ENCODE data around the gene KCNMA1.

KCNMA1 gene

DNA sequence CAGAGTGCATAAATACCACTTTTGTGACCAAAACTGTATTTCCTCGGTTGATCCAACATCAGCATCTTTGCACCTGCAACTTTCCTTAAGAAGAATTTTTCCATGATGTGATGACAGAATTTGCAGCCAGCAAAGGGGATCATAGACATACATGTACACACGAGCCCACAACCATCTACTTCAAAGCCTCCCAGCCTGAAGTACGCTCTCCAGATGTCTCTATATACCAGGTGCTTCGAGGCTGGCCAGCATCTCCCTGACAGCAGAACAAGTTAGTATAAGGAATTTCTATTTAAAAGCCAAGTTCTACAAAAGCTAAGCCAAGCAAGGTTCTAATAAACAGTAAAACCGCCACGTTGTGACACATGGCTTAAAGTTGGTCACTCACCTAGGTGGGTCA, 328.5 kb downstream of the KCNMA1 start:
- no peaks in the 10 kb centered on the region for H3K79me2 ChIP-seq (ENCODE audit: insufficient read depth, low read length)
- TF ChIP-seq CTCF (IDR thresholded peaks at IDR 0.05; ENCODE audit: insufficient read depth, low read length, poor library complexity, severe bottlenecking), result no peak
- TF ChIP-seq EZH2phosphoT487 (conservative IDR thresholded peaks at IDR 0.05; ENCODE audit: low read length), result no peak

DNA sequence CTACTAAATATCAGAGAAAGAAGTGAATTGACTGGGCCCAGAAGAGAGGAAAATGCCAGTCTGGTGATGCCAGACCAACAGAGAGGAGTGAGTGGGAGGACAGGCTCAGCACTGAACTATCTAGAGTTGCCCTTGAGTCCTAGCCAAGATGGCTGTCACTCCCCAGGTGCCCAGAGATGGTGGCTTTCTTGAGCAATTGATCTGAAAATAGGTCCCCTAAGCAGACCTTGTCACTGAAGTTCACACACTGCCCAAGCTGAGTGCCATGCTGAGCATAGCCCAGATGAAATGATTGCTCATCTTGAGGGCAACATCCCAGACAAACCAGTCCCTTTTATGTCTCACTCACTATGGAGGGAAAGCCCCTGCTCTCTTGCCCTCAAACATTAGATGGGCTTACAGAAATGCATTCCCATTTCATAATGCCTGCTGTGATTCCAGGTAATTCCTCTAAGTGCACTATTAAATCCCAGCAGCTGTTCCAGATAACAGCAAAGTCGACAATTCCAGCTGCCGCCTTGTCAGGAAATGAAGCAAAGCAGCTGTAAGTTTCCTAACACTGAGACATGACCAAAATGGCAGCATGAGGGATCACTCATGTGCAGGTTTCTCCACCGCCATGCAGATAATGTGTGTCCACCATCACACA, 329.4 kb downstream of the KCNMA1 start:
- H3K9ac ChIP-seq (ENCODE audit: low read length), result no peak overlapping the region
- TF ChIP-seq EZH2phosphoT487 (conservative IDR thresholded peaks at IDR 0.05; ENCODE audit: low read length) (no peak), CTCF (IDR thresholded peaks at IDR 0.05; ENCODE audit: insufficient read depth, low read length, poor library complexity, severe bottlenecking) (no peak)
- no peak overlapping the region for H3K4me3 ChIP-seq (ENCODE audit: insufficient read depth, low read length, poor library complexity, severe bottlenecking)
- no peaks in the 10 kb centered on the region for H3K9me2 ChIP-seq (replicated peaks; ENCODE audit: insufficient read depth, low read length)
- no peak overlapping the region for H3K27ac ChIP-seq (ENCODE audit: low read depth, low read length)
- no peaks in the 10 kb centered on the region for H3F3A ChIP-seq (ENCODE audit: insufficient read depth)
- H3K79me2 ChIP-seq (ENCODE audit: insufficient read depth, low read length), result no peaks in the 10 kb centered on the region
- H3K4me2 ChIP-seq (ENCODE audit: low read depth, low read length, poor library complexity, severe bottlenecking), result no peak overlapping the region
- no peaks in the 10 kb centered on the region for H4K20me1 ChIP-seq (ENCODE audit: low read depth, low read length)
- H2AFZ ChIP-seq (ENCODE audit: low read depth, low read length, severe bottlenecking), result no peak overlapping the region
- no peaks in the 10 kb centered on the region for H3K36me3 ChIP-seq (ENCODE audit: low read length)
- 0 out of 2 replicates have a peak, but pooled peaks cover under 1% of the 10 kb centered on the region for H3K9me3 ChIP-seq (ENCODE audit: insufficient read depth, low read length)
- no peaks in the 10 kb centered on the region for H3K27me3 ChIP-seq (ENCODE audit: low read length)

More for the DNA sequence above, 328.5 kb downstream of the KCNMA1 start:
- Histone ChIP-seq H3K9ac (ENCODE audit: low read length) (no peak overlapping the region), H3K9me3 (ENCODE audit: insufficient read depth, low read length) (no peaks in the 10 kb centered on the region), H3K9me2 (replicated peaks; ENCODE audit: insufficient read depth, low read length) (no peaks in the 10 kb centered on the region), H3F3A (ENCODE audit: insufficient read depth) (no peaks in the 10 kb centered on the region), H3K4me3 (ENCODE audit: insufficient read depth, low read length, poor library complexity, severe bottlenecking) (no peak overlapping the region), H4K20me1 (ENCODE audit: low read depth, low read length) (no peaks in the 10 kb centered on the region), H3K27ac (ENCODE audit: low read depth, low read length) (no peak overlapping the region), H3K36me3 (ENCODE audit: low read length) (no peaks in the 10 kb centered on the region), H2AFZ (ENCODE audit: low read depth, low read length, severe bottlenecking) (no peak overlapping the region), H3K27me3 (ENCODE audit: low read length) (no peaks in the 10 kb centered on the region), H3K4me2 (ENCODE audit: low read depth, low read length, poor library complexity, severe bottlenecking) (no peak overlapping the region)

DNA sequence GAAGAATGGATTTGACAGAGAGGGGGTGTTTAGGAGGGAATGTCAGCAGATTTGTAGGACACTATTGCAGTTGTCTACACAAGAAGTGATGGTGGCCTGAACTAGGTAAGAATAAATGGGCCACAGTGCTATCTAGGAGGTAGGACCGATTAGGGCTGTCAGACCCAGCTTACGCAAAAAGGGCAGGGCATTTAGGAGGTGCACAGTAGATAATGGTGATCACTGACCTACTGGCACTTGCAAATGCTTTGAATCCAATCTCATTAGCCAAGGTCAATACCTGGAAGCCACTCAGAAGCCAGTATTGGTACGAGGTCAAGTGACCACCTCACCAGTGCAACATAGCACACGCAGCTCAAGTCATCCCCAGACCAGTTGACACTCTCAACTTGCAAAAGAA, 330.9 kb downstream of the KCNMA1 start:
- Histone ChIP-seq H3K27me3 (ENCODE audit: low read length) (no peaks in the 10 kb centered on the region), H3K9me2 (replicated peaks; ENCODE audit: insufficient read depth, low read length) (no peaks in the 10 kb centered on the region), H3K4me3 (ENCODE audit: insufficient read depth, low read length, poor library complexity, severe bottlenecking) (no peak overlapping the region), H3K27ac (ENCODE audit: low read depth, low read length) (no peak overlapping the region), H3K9me3 (ENCODE audit: insufficient read depth, low read length) (0 out of 2 replicates have a peak, but pooled peaks cover 4% of the 10 kb centered on the region), H3K4me2 (ENCODE audit: low read depth, low read length, poor library complexity, severe bottlenecking) (no peak overlapping the region), H3K36me3 (ENCODE audit: low read length) (no peaks in the 10 kb centered on the region), H3F3A (ENCODE audit: insufficient read depth) (no peaks in the 10 kb centered on the region), H2AFZ (ENCODE audit: low read depth, low read length, severe bottlenecking) (no peak overlapping the region), H3K79me2 (ENCODE audit: insufficient read depth, low read length) (no peaks in the 10 kb centered on the region), H4K20me1 (ENCODE audit: low read depth, low read length) (no peaks in the 10 kb centered on the region), H3K9ac (ENCODE audit: low read length) (no peak overlapping the region)
- TF ChIP-seq CTCF (IDR thresholded peaks at IDR 0.05; ENCODE audit: insufficient read depth, low read length, poor library complexity, severe bottlenecking) (no peak), EZH2phosphoT487 (conservative IDR thresholded peaks at IDR 0.05; ENCODE audit: low read length) (no peak)

All from SU-DHL-6 (cell line).